Measurements from ENCODE around the gene CEP85L. TPM values are rescaled to one million over a fixed set of nuclear protein-coding genes. Genes with fewer than 3 reads are reported as not detected.

CEP85L gene
- total RNA-seq, 1 donor from 2014 or later, result 3.3 TPM

GRCh38 chr6:118502169-118502568 lies 149.2 kb downstream of the CEP85L start:
- TF ChIP-seq CTCF (conservative IDR thresholded peaks at IDR 0.05; ENCODE audit: low read depth, low read length), result no peak
- no peak for DNase-seq (ENCODE audit: low read depth)

GRCh38 chr6:118501765-118502164 lies 149.6 kb downstream of the CEP85L start:
- no peak for DNase-seq (ENCODE audit: low read depth)
- TF ChIP-seq CTCF (conservative IDR thresholded peaks at IDR 0.05; ENCODE audit: low read depth, low read length), result no peak
- H3K4me3 ChIP-seq (ENCODE audit: low read depth, low read length), result no peak overlapping the region

More at GRCh38 chr6:118502169-118502568, 149.2 kb downstream of the CEP85L start:
- H3K4me3 ChIP-seq (ENCODE audit: low read depth, low read length), result no peak overlapping the region

GRCh38 chr6:118501099-118501498 lies 150.3 kb downstream of the CEP85L start:
- no peak for TF ChIP-seq CTCF (conservative IDR thresholded peaks at IDR 0.05; ENCODE audit: low read depth, low read length)
- H3K4me3 ChIP-seq (ENCODE audit: low read depth, low read length), result no peak overlapping the region
- DNase-seq (ENCODE audit: low read depth), result no peak

GRCh38 chr6:118500130-118501015 lies 151.0 kb downstream of the CEP85L start:
- H3K4me3 ChIP-seq (ENCODE audit: low read depth, low read length), result no peak overlapping the region
- DNase-seq (ENCODE audit: low read depth), result no peak
- no peak for TF ChIP-seq CTCF (conservative IDR thresholded peaks at IDR 0.05; ENCODE audit: low read depth, low read length)

- no peak for TF ChIP-seq CTCF (conservative IDR thresholded peaks at IDR 0.05; ENCODE audit: low read depth, low read length)
- no peak overlapping the region for H3K4me3 ChIP-seq (ENCODE audit: low read depth, low read length)
- DNase-seq (ENCODE audit: low read depth), result no peak
Observed at GRCh38 chr6:118495485-118496280, 155.7 kb downstream of the CEP85L start.

- no peak overlapping the region for H3K4me3 ChIP-seq (ENCODE audit: low read depth, low read length)
- no peak for DNase-seq (ENCODE audit: low read depth)
- TF ChIP-seq CTCF (conservative IDR thresholded peaks at IDR 0.05; ENCODE audit: low read depth, low read length), result no peak
Observed at GRCh38 chr6:118494091-118494490, 157.3 kb downstream of the CEP85L start.

Measured in epithelial cell of proximal tubule (primary cell).